Stimulated activated naive CD4-positive, alpha-beta T cell (primary cell): ENCODE data around the gene VPS54.
A peak's percentile ranks its signal among the peaks of the same experiment; 100 is the strongest.

Source experiments
- DNase-seq, 6 experiments: peaks; one replicate each; lab custom pipeline; 2025; lab: John Stamatoyannopoulos, UW

The VPS54 gene

DNA sequence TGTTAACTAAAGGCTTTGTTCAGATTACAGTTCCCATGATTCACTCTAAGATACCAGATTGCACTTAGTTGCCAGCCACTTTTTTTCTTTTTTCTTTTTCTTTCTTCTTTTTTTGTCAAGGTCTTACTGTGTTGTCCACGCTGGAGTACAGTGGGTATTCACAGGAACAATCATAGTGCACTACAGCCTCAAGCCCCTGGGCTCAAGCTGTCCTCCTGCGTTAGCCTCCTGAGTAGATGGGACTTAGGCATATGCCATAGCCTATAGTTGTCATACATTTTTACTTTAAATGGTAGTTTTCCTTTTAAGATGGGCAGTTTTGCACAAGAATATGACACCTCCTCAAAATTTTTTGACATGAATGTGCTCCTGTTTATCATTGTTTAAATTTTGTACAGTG lies 175.4 kb downstream of the VPS54 start:
- no peak for DNase-seq

DNA sequence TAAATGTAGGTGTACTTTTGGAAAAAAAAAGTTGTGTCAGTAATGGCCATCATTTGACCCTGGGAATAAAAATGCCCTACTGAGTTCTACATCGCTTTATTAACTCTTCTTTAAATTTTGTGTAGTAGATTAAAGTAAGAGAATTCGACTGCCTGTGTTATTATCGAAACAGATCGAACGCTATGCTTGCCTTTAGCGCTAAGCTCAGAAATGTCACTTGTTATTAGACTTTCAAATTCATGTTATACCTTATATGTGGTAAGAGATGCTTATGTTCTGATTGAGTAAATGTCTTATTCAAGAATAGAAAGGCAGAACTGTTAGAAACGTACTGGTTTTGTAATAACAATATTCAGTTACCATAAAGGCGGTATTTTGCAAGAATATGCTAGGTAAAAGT lies 176.1 kb downstream of the VPS54 start:
- no peak for DNase-seq

DNA sequence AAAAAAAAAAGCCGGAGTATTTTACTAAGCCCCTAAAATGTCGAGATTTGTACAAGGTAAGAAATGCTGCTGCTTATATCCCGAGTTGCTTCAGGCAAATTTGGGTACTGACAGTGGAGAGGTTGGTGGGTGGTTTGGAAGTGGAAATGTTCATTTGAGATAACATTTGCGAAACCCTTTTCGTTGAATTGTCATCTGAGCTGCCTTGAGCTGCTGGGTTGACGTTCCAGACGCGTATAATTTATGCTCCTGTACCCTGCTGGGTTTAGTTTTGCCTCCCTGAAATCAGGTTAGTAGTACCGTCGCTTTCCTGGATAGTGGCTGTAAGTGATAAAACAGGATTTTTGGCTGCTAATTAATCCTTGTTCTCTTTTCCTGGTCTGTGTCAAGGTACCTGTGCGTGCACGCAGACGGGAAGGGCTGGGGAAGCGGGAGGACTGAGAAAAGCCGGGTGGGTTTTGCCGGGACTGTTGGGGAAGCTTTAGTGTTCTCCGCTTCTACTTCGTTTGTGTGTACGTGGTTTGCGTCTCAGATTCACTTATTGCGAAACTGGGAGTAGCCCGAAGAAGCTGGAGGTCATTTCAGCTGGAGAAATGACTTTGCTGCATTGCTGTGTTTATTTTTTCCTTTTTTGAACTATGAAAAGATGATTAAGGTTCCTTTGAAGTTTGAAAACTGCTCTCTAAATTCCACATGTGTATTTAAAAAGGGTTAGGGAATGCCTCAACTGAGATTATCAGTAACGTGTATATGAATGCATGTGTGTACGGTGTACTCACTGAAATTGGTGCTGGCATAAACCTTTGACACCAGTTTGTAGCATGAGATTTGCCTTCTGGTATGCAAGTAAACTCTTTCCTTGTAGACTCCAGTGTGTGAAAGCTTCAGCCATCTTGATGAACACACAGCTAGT lies 176.8 kb downstream of the VPS54 start:
- DNase-seq = peak in 1 of 6 experiments; percentile 69
